Tibial nerve (tissue), 4 donors: ENCODE results near the gene GNGT2. TPM values are rescaled to one million over a fixed set of nuclear protein-coding genes. Genes with fewer than 3 reads are reported as not detected.

Experiments used
- DNase-seq, 2 donors: peaks; one replicate each; pipeline ENCODE4 v3.0.0-alpha.2; 2019; ENCODE audit warnings: low spot score in 2 of 2
- H3K27ac ChIP-seq, 4 donors: fragments of 200-600 bp; sonication (generic) in 3 of 4; one replicate each; pipeline ENCODE4 v1.5.1; 2017 to 2019; ENCODE audit warnings: mild to moderate bottlenecking in 1 of 4
- H3K27me3 ChIP-seq, 2 donors: fragments of 200-600 bp; sonication (generic) in 1 of 2; one replicate each; pipeline versions ENCODE4 v1.5.1 to v1.6.0; 2017 to 2019
- H3K36me3 ChIP-seq, 3 donors: fragments of 200-600 bp; sonication (generic); one replicate each; pipeline ENCODE4 v1.5.1; 2018 to 2019
- H3K4me1 ChIP-seq, 4 donors: fragments of 200-600 bp; sonication (generic) in 3 of 4; one replicate each; pipeline ENCODE4 v1.5.1; 2017 to 2019
- H3K4me3 ChIP-seq, 4 donors: fragments of 200-600 bp; sonication (generic) in 3 of 4; one replicate each; pipeline ENCODE4 v1.5.1; 2017 to 2019; ENCODE audit warnings: mild to moderate bottlenecking in 1 of 4, moderate library complexity in 1 of 4
- H3K9me3 ChIP-seq, 4 donors: fragments of 200-600 bp; sonication (generic) in 3 of 4; one replicate each; pipeline ENCODE4 v1.5.1; 2017 to 2019
- EP300 ChIP-seq, 2 donors: sonication (generic); formaldehyde crosslinking; IDR thresholded peaks; one replicate each; pipeline ENCODE4 v1.6.1; 2017; ENCODE audit warnings: antibody characterized with exemption in 2 of 2, mild to moderate bottlenecking in 1 of 2
- POLR2A ChIP-seq, 2 donors: fragments of 450-650 bp; IDR thresholded peaks; one replicate each; pipeline ENCODE4 v1.6.1; 2017; ENCODE audit warnings: antibody characterized with exemption in 2 of 2, mild to moderate bottlenecking in 2 of 2, moderate library complexity in 2 of 2
- WGBS, 2 donors: methylation state at CpG; one replicate each; pipeline ENCODE4 v1.1.5; 2018; 5-methylcytosine and 5-hydroxymethylcytosine counted together
- total RNA-seq, 4 donors: library from RNA; depleted of rRNA; stranded (reverse); fragments of >200 nt; gene quantifications; one replicate each; pipeline ENCODE4 v1.1.0, GENCODE V29; 2016
- TF ChIP-seq, protein P1 (sequence below), 5 experiments: fragments of 200-600 bp in 3 of 5; fragments of 450-650 bp in 2 of 5; sonication (generic) in 3 of 5; IDR thresholded peaks; one replicate each; pipeline ENCODE4 v1.5.1; 2016 to 2019; ENCODE audit warnings: antibody characterized with exemption in 5 of 5, mild to moderate bottlenecking in 3 of 5, moderate library complexity in 2 of 5

GNGT2 gene
- total RNA-seq, 4 donors from 2014 or later = 1.2 TPM; not detected in 3

DNA sequence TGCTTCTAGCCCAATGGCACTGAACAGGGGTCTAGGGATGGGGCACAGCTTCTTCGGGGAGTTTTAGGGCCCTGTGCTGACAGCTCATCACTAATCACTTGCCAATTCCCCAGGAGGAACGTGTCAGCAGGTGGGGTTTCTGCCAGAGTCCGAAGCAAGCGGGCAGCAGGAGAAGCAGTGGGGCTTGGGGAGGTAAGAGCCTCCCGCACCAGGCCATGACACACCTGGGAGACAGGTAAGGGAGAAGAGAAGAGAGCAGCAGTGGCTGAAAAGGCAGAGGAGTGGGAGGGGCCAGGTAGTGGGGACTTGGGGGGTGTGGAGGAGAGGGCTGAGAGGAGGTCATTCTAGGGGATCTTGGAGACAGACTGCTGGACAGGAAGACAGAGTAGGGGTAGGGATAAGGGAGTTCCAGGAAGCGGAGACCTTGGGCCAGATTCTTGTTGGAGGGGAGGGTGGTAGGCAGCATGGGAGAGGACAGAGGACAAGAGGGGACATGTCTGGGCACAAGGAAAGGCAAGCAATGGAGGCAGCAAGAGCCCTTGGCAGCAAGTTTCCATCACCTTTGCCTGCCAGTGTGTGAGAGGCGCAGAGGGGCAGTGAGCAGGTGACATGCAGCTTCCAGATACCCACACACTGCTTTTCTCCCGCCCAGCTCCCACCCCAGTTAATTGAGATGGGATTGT lies 15.3 kb upstream of the GNGT2 start:
- WGBS, 2 donors = 74 to 79% methylated on average over 8 of the region's 8 CpGs
- DNase-seq = no peak
- TF ChIP-seq EP300 (IDR thresholded peaks at IDR 0.05) (no peak), POLR2A (IDR thresholded peaks at IDR 0.05) (no peak)
- TF ChIP-seq, protein P1, sequence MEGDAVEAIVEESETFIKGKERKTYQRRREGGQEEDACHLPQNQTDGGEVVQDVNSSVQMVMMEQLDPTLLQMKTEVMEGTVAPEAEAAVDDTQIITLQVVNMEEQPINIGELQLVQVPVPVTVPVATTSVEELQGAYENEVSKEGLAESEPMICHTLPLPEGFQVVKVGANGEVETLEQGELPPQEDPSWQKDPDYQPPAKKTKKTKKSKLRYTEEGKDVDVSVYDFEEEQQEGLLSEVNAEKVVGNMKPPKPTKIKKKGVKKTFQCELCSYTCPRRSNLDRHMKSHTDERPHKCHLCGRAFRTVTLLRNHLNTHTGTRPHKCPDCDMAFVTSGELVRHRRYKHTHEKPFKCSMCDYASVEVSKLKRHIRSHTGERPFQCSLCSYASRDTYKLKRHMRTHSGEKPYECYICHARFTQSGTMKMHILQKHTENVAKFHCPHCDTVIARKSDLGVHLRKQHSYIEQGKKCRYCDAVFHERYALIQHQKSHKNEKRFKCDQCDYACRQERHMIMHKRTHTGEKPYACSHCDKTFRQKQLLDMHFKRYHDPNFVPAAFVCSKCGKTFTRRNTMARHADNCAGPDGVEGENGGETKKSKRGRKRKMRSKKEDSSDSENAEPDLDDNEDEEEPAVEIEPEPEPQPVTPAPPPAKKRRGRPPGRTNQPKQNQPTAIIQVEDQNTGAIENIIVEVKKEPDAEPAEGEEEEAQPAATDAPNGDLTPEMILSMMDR (IDR thresholded peaks at IDR 0.05) = no peak
- peaks cover 0 to 30% (median 22%) of the 10 kb centered on the region in 4 donors for H3K4me1 ChIP-seq
- peaks cover 0 to 93% of the 10 kb centered on the region in 2 donors for H3K27me3 ChIP-seq
- H3K27ac ChIP-seq = no peak overlapping the region
- no peaks in the 10 kb centered on the region for H3K9me3 ChIP-seq
- no peak overlapping the region for H3K4me3 ChIP-seq
- no peaks in the 10 kb centered on the region for H3K36me3 ChIP-seq

DNA sequence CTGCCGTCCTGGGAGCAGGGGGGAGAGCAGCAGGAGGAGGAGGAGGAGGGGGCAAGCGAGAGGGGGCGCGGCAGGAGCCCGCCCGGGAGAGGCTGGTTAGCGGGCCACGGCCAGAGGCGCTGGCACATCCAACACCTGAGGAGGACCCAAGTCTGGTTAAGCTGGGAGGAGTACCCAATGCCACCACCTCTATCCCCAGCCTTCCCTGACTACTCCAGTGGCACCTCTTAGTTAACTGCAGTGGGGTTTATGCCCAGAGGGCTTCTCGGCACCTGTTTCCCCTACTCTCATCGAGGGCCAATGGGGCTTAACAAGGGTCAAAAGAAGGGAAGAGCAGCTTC lies 14.6 kb upstream of the GNGT2 start:
- peak overlapping the region in 1 of 4 donors; percentile 15 for H3K4me3 ChIP-seq
- no peaks in the 10 kb centered on the region for H3K9me3 ChIP-seq
- no peak overlapping the region for H3K27ac ChIP-seq
- TF ChIP-seq, protein P1 (IDR thresholded peaks at IDR 0.05) = no peak
- TF ChIP-seq POLR2A (IDR thresholded peaks at IDR 0.05) = no peak
- no peak for TF ChIP-seq EP300 (IDR thresholded peaks at IDR 0.05)
- H3K4me1 ChIP-seq = peaks cover 0 to 24% (median 16%) of the 10 kb centered on the region in 4 donors
- DNase-seq = no peak
- 24 to 26% methylated on average over 11 of the region's 11 CpGs for WGBS, 2 donors
- H3K36me3 ChIP-seq = no peaks in the 10 kb centered on the region
- H3K27me3 ChIP-seq = peaks cover 0 to 93% of the 10 kb centered on the region in 2 donors

DNA sequence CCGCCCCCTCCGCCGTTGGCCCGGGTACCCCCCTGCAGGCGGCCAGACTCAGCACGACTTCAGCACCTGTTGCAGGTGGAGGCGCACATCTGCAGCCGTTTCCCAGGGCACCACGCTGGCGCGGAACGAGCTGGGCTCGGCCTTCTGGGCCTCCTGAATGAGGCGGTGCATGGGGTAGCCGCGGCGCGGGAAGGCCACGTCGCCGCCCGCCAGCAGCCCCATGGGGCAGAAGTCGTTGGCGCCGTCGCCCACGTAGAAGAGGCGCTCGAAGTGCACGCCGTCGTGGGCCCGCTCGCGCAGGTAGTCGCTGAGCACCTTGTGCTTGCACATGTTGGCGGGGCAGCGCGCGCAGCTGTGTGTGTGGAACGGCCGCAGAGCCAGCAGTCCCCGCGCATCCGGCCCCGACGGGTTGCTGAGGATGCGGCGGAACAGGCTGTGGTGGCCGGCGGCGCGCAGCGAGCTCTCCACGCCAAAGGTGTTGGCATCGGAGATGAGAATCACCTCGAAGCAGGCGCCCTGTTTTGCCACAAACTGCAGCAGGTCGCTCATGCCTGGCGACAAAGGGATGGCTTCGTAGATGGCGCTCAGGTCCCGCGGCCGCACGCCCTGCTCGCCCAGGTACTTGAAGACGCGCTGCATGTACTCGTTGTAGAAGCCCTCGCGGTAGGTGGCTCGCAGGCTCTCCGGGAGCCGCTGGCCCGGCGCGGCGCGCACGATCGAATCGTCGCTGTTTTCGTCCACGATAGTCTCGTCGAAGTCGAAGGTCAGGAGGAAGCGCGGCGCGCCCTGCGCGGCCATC lies 14.0 kb upstream of the GNGT2 start:
- DNase-seq = no peak
- no peak for TF ChIP-seq POLR2A (IDR thresholded peaks at IDR 0.05)
- no peak for TF ChIP-seq EP300 (IDR thresholded peaks at IDR 0.05)
- TF ChIP-seq, protein P1 (IDR thresholded peaks at IDR 0.05) = no peak
- Histone ChIP-seq H3K36me3 (no peaks in the 10 kb centered on the region), H3K27ac (no peak overlapping the region), H3K4me3 (peak overlapping the region in 2 of 4 donors; percentile 13 to 15), H3K9me3 (no peaks in the 10 kb centered on the region), H3K27me3 (peaks cover 0 to 93% of the 10 kb centered on the region in 2 donors), H3K4me1 (peaks cover 0 to 22% (median 17%) of the 10 kb centered on the region in 4 donors)
- WGBS, 2 donors = 5 to 9% methylated on average over 20 to 63 of the region's 95 CpGs

DNA sequence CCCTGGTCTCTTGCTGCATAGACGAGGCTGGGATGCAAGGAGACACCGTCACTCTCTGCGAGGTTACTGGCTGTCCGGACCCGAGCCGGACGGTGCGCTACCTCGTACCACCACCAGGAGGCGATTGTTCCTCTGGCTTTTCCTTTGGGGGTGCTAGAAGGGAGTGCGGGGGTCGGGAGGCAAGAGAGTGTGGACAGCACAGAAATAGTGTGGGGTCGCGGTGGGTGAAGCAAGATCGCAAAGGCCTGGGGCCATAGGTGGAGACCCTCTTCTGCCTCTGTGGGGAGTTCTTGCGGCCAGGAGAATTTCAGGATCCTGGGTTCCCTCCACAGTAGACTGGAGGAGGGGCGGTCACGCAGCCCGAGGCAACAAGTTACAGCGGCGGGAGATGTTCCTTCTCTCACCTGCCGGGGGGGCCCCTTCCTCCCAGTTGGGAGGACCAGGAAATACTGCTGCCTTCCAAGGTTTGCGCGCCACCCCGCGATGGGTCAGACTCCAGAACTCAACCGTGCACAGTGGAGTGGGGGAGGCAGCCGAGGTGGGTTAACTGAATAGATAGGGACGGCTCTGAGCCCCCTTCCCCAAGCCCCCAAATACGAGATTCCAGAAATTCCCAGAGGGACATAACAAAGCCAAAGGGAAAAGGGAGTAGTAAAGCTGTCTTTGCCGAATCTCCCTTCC lies 13.3 kb upstream of the GNGT2 start:
- TF ChIP-seq EP300 (IDR thresholded peaks at IDR 0.05) (no peak), POLR2A (IDR thresholded peaks at IDR 0.05) (no peak)
- TF ChIP-seq, protein P1 (IDR thresholded peaks at IDR 0.05) = peak; percentile 78 to 89 (median 82)
- H3K4me1 ChIP-seq = peaks cover 0 to 25% (median 17%) of the 10 kb centered on the region in 4 donors
- no peaks in the 10 kb centered on the region for H3K36me3 ChIP-seq
- H3K27ac ChIP-seq = no peak overlapping the region
- DNase-seq = peak; percentile 49 to 58
- WGBS, 2 donors = 4 to 6% methylated on average over 24 to 31 of the region's 31 CpGs
- peak overlapping the region in 2 of 4 donors; percentile 13 to 15 for H3K4me3 ChIP-seq
- peaks cover 0 to 94% of the 10 kb centered on the region in 2 donors for H3K27me3 ChIP-seq
- H3K9me3 ChIP-seq = no peaks in the 10 kb centered on the region
